HepG2 (cell line): ENCODE measurements around the gene KCNA1. TPM values are rescaled to one million over a fixed set of nuclear protein-coding genes. Genes with fewer than 3 reads are reported as not detected.

Source experiments
- ATAC-seq: fragments of 200-7000 bp; cut with Tn5 transposase; 3 replicates; pipeline ENCODE4 v1.9.1; 2020; ENCODE audit warnings: mild to moderate bottlenecking, moderate library complexity
- BruUV-seq: library from RNA; stranded (reverse); fragments of 400-500 nt; replicated peaks from 2 replicates; lab custom pipeline; 2021; lab: Mats Ljungman, UMichigan
- CTCF ChIA-PET: fragments of 300-600 bp; formaldehyde crosslinking; extraction: SDS; loops from one replicate; lab custom pipeline; 2021; ENCODE audit warnings: low total read pairs, inconsistent platforms, low intra/inter-chr PET ratio; lab: Yijun Ruan, JAX
- POLR2A ChIA-PET: fragments of 350-600 bp; sonication (Branson Sonifier 250); formaldehyde crosslinking; loops from one replicate; lab custom pipeline; 2020; ENCODE audit warnings: antibody characterized with exemption, inconsistent platforms; lab: Yijun Ruan, JAX
- DNase-seq: peaks from one replicate; pipeline ENCODE4 v3.0.0-alpha.2; 2015; ENCODE audit warnings: low spot score
- FAIRE-seq: peaks from 3 replicates; lab custom pipeline; 2011; peaks lifted over from hg19 to GRCh38; lab: Jason Lieb, UNC
- H2AFZ ChIP-seq: one replicate; pipeline ENCODE4 v1.6.1; 2011; ENCODE audit warnings: low read length, inconsistent platforms
- H3K27ac ChIP-seq: fragments of 300-600 bp; 3 replicates; pipeline ENCODE4 v1.8.0; 2011; ENCODE audit warnings: mixed run types, mild to moderate bottlenecking, mixed read lengths, low read length, inconsistent platforms; ENCODE audit not compliant: insufficient read depth; ENCODE audit errors: extremely low read length
- H3K27me3 ChIP-seq, 2 experiments: fragments of 200-600 bp in 1 of 2; 2 replicates in 1 of 2; 3 replicates in 1 of 2; pipeline versions ENCODE4 v1.6.0 to v1.8.0; 2011; ENCODE audit warnings: low read length in 2 of 2, mild to moderate bottlenecking in 2 of 2, moderate library complexity in 2 of 2, inconsistent platforms in 1 of 2; ENCODE audit not compliant: insufficient read depth in 2 of 2, control insufficient read depth in 1 of 2
- H3K36me3 ChIP-seq, 2 experiments: fragments of 200-600 bp in 1 of 2; replicated peaks in 1 of 2; 2 replicates in 1 of 2; 3 replicates in 1 of 2; pipeline versions ENCODE4 v1.5.1 to v1.8.0; 2011; ENCODE audit warnings: low read length in 2 of 2, inconsistent platforms in 1 of 2; ENCODE audit not compliant: insufficient read depth in 2 of 2, control insufficient read depth in 1 of 2
- H3K4me1 ChIP-seq: 2 replicates; pipeline ENCODE4 v1.5.1; 2012; ENCODE audit warnings: low read length, inconsistent platforms; ENCODE audit not compliant: insufficient read depth
- H3K4me2 ChIP-seq: 2 replicates; pipeline ENCODE4 v1.6.0; 2011; ENCODE audit warnings: low read depth, low read length, inconsistent platforms
- H3K4me3 ChIP-seq, 3 experiments: fragments of 200-600 bp in 1 of 3; sonication (generic), shearing (Covaris generic) in 1 of 3; replicated peaks in 1 of 3; 2 replicates each; pipeline ENCODE4 v1.5.1; 2011 to 2016; ENCODE audit warnings: low read length in 3 of 3, inconsistent platforms in 2 of 3, low read depth in 2 of 3, mild to moderate bottlenecking in 2 of 3, control low read depth in 1 of 3, mixed read lengths in 1 of 3; ENCODE audit not compliant: insufficient read depth in 1 of 3
- H3K79me2 ChIP-seq: one replicate; pipeline ENCODE4 v1.6.1; 2011; ENCODE audit warnings: low read length, inconsistent platforms; ENCODE audit not compliant: insufficient read depth
- H3K9ac ChIP-seq: 2 replicates; pipeline ENCODE4 v1.6.0; 2011; ENCODE audit warnings: mild to moderate bottlenecking, low read depth, low read length, inconsistent platforms; ENCODE audit not compliant: insufficient read depth
- H3K9me3 ChIP-seq: 2 replicates; pipeline ENCODE4 v1.5.1; 2012; ENCODE audit warnings: mild to moderate bottlenecking, low read length
- H4K20me1 ChIP-seq: 2 replicates; pipeline ENCODE4 v1.6.0; 2011; ENCODE audit warnings: inconsistent platforms, mild to moderate bottlenecking, low read length, moderate library complexity; ENCODE audit not compliant: insufficient read depth
- BHLHE40 ChIP-seq: IDR thresholded peaks from 2 replicates; pipeline ENCODE4 v1.6.1; 2011; ENCODE audit warnings: low read length, improper control_type of control experiment
- HOXA7 ChIP-seq: sonication (generic); formaldehyde crosslinking; IDR thresholded peaks from 2 replicates; pipeline ENCODE4 v1.8.1; 2022; ENCODE audit warnings: mild to moderate bottlenecking, missing genetic modification reagents, moderate library complexity
- MAFF ChIP-seq: IDR thresholded peaks from 2 replicates; pipeline ENCODE4 v1.6.1; 2011; ENCODE audit warnings: low read depth, low read length, improper control_type of control experiment
- MAFK ChIP-seq, 2 experiments: IDR thresholded peaks in 1 of 2; conservative IDR thresholded peaks in 1 of 2; 2 replicates each; pipeline ENCODE4 v1.6.1; 2011; ENCODE audit warnings: improper control_type of control experiment in 2 of 2, low read length in 2 of 2
- STAT5B ChIP-seq: sonication (generic); formaldehyde crosslinking; IDR thresholded peaks from 2 replicates; pipeline ENCODE4 v1.4.0; 2020; ENCODE audit warnings: missing genetic modification reagents
- THAP8 ChIP-seq: sonication (generic); formaldehyde crosslinking; IDR thresholded peaks from 2 replicates; pipeline ENCODE4 v1.5.1; 2020; ENCODE audit warnings: missing genetic modification reagents, mild to moderate bottlenecking, borderline replicate concordance
- ZFP62 ChIP-seq: sonication (generic); formaldehyde crosslinking; IDR thresholded peaks from 2 replicates; pipeline ENCODE4 v1.4.0; 2020; ENCODE audit warnings: missing genetic modification reagents
- ZFP82 ChIP-seq: sonication (generic); formaldehyde crosslinking; IDR thresholded peaks from 2 replicates; pipeline ENCODE4 v1.5.1; 2020; ENCODE audit warnings: mild to moderate bottlenecking, missing genetic modification reagents, borderline replicate concordance
- ZKSCAN5 ChIP-seq: sonication (generic); formaldehyde crosslinking; IDR thresholded peaks from 2 replicates; pipeline ENCODE4 v1.5.1; 2020; ENCODE audit warnings: mild to moderate bottlenecking, missing genetic modification reagents
- WGBS: methylation state at CpG from one replicate; pipeline ENCODE4 v1.1.6; 2017; ENCODE audit warnings: low lambda C conversion rate; 5-methylcytosine and 5-hydroxymethylcytosine counted together
- in situ Hi-C: cut with HindIII; loops from 2 replicates; pipeline ENCODE4 v1.10.0; 2017; ENCODE audit warnings: low pct_unique_long_range_greater_than_20kb; ENCODE audit not compliant: extremely low pct_ligation_motif_present
- intact Hi-C: fragments of 100-400 bp; cut with micrococcal nuclease; formaldehyde crosslinking; loops from one replicate; pipeline ENCODE4 v1.10.0; 2022; ENCODE audit not compliant: unreplicated experiment
- polyA plus RNA-seq, 8 experiments: library from polyadenylated mRNA; depleted of rRNA in 3 of 8; stranded (reverse) in 7 of 8; unstranded in 1 of 8; fragments of >200 nt; fragmentation: Illumina TruSeq in 4 of 8; extraction: Trizol in 4 of 8; gene quantifications; 2 replicates each; pipeline versions ENCODE4 v1.2.1 to v1.2.3, GENCODE V29; 2011 to 2016; ENCODE audit warnings: low read depth in 4 of 8, missing spikeins in 1 of 8, mixed read lengths in 1 of 8; ENCODE audit not compliant: insufficient read depth in 1 of 8
- total RNA-seq, 5 experiments: library from RNA; depleted of rRNA; stranded (reverse); fragments of >200 nt; fragmentation: Illumina TruSeq; extraction: Trizol; gene quantifications; 2 replicates each; pipeline ENCODE4 v1.2.3, GENCODE V29; 2016; ENCODE audit warnings: low read depth in 1 of 5
- TF ChIP-seq, protein P1 (sequence below): sonication (generic); formaldehyde crosslinking; IDR thresholded peaks from 2 replicates; pipeline ENCODE4 v1.4.0; 2020; ENCODE audit warnings: missing genetic modification reagents, mild to moderate bottlenecking, borderline replicate concordance
- TF ChIP-seq, protein P2 (sequence below): sonication (generic); formaldehyde crosslinking; IDR thresholded peaks from 2 replicates; pipeline ENCODE4 v1.4.0; 2020; ENCODE audit warnings: missing genetic modification reagents

KCNA1 gene
- total and polyA plus RNA-seq, 2 of the 13 experiments (the other 11 are each of a cell fraction or from before 2014, with no cell fraction given), result not detected

DNA sequence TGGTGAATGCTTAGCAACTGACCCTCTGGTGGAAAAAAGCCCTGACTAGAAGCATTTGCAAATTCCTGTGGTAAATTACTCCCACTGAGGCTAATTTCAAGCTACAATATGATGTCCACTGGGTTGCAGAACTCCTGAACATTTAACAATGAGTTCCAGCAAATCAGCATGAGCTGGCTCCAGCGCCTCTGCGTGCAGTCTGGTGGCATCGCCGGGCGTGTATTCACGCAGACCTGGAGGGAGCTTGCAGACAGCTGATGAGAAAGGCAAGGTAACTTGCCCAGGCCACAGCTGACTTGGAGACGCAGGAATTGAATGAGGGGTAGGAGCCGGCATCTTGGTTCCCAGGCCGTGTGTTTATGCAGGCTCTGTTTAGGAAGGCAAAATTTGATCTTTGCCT, 45.1 kb upstream of the KCNA1 start (continued):
- TF ChIP-seq, protein P1, sequence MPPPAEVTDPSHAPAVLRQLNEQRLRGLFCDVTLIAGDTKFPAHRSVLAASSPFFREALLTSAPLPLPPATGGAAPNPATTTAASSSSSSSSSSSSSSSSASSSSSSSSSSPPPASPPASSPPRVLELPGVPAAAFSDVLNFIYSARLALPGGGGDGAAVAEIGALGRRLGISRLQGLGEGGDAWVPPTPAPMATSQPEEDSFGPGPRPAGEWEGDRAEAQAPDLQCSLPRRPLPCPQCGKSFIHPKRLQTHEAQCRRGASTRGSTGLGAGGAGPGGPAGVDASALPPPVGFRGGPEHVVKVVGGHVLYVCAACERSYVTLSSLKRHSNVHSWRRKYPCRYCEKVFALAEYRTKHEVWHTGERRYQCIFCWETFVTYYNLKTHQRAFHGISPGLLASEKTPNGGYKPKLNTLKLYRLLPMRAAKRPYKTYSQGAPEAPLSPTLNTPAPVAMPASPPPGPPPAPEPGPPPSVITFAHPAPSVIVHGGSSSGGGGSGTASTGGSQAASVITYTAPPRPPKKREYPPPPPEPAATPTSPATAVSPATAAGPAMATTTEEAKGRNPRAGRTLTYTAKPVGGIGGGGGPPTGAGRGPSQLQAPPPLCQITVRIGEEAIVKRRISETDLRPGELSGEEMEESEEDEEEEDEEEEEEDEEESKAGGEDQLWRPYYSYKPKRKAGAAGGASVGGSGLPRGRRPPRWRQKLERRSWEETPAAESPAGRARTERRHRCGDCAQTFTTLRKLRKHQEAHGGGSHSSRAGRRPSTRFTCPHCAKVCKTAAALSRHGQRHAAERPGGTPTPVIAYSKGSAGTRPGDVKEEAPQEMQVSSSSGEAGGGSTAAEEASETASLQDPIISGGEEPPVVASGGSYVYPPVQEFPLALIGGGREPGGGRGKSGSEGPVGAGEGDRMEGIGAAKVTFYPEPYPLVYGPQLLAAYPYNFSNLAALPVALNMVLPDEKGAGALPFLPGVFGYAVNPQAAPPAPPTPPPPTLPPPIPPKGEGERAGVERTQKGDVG (CRISPR knock-in tag), result no peak
- no peak for TF ChIP-seq ZKSCAN5 (CRISPR knock-in tag)
- no peak for TF ChIP-seq THAP8 (CRISPR knock-in tag)
- TF ChIP-seq BHLHE40, result no peak
- no peak for TF ChIP-seq STAT5B (CRISPR knock-in tag)
- TF ChIP-seq ZFP62 (CRISPR knock-in tag), result no peak
- TF ChIP-seq ZFP82 (CRISPR knock-in tag), result no peak

GRCh38 chr12:4865246-4865645, 44.5 kb upstream of the KCNA1 start:
- H2AFZ ChIP-seq, result no peak overlapping the region
- in situ Hi-C loops, result no loop called here
- no peaks in the 10 kb centered on the region for H3K4me1 ChIP-seq
- no peak for DNase-seq
- intact Hi-C loops, result no loop called here
- peaks cover 0 to 15% of the 10 kb centered on the region in 2 experiments; a peak in 2 of 5 replicates for H3K27me3 ChIP-seq
- H3K36me3 ChIP-seq, result no peaks in the 10 kb centered on the region
- POLR2A ChIA-PET, result no interaction called here
- H3K4me2 ChIP-seq, result no peak overlapping the region
- H3K79me2 ChIP-seq, result no peaks in the 10 kb centered on the region
- no peak overlapping the region for H3K27ac ChIP-seq
- TF ChIP-seq HOXA7, result no peak
- TF ChIP-seq, protein P2, sequence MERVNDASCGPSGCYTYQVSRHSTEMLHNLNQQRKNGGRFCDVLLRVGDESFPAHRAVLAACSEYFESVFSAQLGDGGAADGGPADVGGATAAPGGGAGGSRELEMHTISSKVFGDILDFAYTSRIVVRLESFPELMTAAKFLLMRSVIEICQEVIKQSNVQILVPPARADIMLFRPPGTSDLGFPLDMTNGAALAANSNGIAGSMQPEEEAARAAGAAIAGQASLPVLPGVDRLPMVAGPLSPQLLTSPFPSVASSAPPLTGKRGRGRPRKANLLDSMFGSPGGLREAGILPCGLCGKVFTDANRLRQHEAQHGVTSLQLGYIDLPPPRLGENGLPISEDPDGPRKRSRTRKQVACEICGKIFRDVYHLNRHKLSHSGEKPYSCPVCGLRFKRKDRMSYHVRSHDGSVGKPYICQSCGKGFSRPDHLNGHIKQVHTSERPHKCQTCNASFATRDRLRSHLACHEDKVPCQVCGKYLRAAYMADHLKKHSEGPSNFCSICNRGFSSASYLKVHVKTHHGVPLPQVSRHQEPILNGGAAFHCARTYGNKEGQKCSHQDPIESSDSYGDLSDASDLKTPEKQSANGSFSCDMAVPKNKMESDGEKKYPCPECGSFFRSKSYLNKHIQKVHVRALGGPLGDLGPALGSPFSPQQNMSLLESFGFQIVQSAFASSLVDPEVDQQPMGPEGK (CRISPR knock-in tag), result no peak
- TF ChIP-seq MAFK (conservative IDR thresholded peaks at IDR 0.05 in 1 of 2, IDR thresholded peaks at IDR 0.05 in 1 of 2; ENCODE audit: low read length in 2 of 2), result peak in 1 of 2 experiments; percentile 42; a peak in 2 of 4 replicates
- 0 out of 2 replicates have a peak, but pooled peaks have one; percentile 3 for TF ChIP-seq MAFF
- no peak overlapping the region for H3K9ac ChIP-seq
- FAIRE-seq, result no peak
- no peak for ATAC-seq
- H4K20me1 ChIP-seq, result no peaks in the 10 kb centered on the region
- no TSS peak for BruUV-seq
- WGBS, result 16% methylated on average over 5 of the region's 5 CpGs
- CTCF ChIA-PET, result no interaction called here
- no peaks in the 10 kb centered on the region for H3K9me3 ChIP-seq
- H3K4me3 ChIP-seq, result no peak overlapping the region
